Vagina (tissue), 2 donors: Measurements from ENCODE around the gene COL25A1. TPM values are rescaled to one million over a fixed set of nuclear protein-coding genes. Genes with fewer than 3 reads are reported as not detected.

Experiments used
- DNase-seq, 2 donors: peaks; one replicate each; pipeline ENCODE4 v3.0.0-alpha.2; 2017; ENCODE audit errors: extremely low spot score in 2 of 2
- H3K27ac ChIP-seq: fragments of 200-600 bp; sonication (generic); one replicate; pipeline ENCODE4 v1.5.1; 2019
- H3K27me3 ChIP-seq: fragments of 200-600 bp; sonication (generic); one replicate; pipeline ENCODE4 v1.5.1; 2019
- H3K36me3 ChIP-seq, 2 donors: fragments of 200-600 bp; sonication (generic); one replicate each; pipeline ENCODE4 v1.5.1; 2017 to 2019
- H3K4me1 ChIP-seq: fragments of 200-600 bp; sonication (generic); one replicate; pipeline ENCODE4 v1.5.1; 2019
- H3K4me3 ChIP-seq, 2 donors: fragments of 200-600 bp; sonication (generic); 1 replicate in 1 of 2; 2 replicates in 1 of 2; pipeline ENCODE4 v1.5.1; 2016 to 2019
- H3K9me3 ChIP-seq: fragments of 200-600 bp; sonication (generic); one replicate; pipeline ENCODE4 v1.5.1; 2019
- POLR2A ChIP-seq, 2 donors: fragments of 450-650 bp; IDR thresholded peaks; one replicate each; pipeline ENCODE4 v1.6.1; 2017; ENCODE audit warnings: antibody characterized with exemption in 2 of 2, mild to moderate bottlenecking in 2 of 2, moderate library complexity in 2 of 2
- POLR2AphosphoS5 ChIP-seq, 2 donors: sonication (generic); formaldehyde crosslinking; IDR thresholded peaks; one replicate each; pipeline ENCODE4 v1.9.0; 2017; ENCODE audit warnings: antibody characterized with exemption in 2 of 2, mild to moderate bottlenecking in 2 of 2, low read depth in 1 of 2; ENCODE audit not compliant: insufficient read depth in 1 of 2
- intact Hi-C: fragments of 100-400 bp; cut with DNase I; formaldehyde crosslinking; loops from one replicate; pipeline ENCODE4 v1.15.1; 2023
- total RNA-seq: library from RNA; depleted of rRNA; stranded (reverse); fragments of >200 nt; gene quantifications from one replicate; pipeline ENCODE4 v1.2.3, GENCODE V29; 2016
- TF ChIP-seq, protein P1 (sequence below), 3 experiments: fragments of 450-650 bp in 2 of 3; fragments of 200-600 bp in 1 of 3; sonication (generic) in 1 of 3; IDR thresholded peaks; one replicate each; pipeline ENCODE4 v1.5.1; 2017 to 2019; ENCODE audit warnings: antibody characterized with exemption in 3 of 3, mild to moderate bottlenecking in 2 of 3, moderate library complexity in 2 of 3

COL25A1 gene
- total RNA-seq, 1 donor from 2014 or later = 0.49 TPM

DNA sequence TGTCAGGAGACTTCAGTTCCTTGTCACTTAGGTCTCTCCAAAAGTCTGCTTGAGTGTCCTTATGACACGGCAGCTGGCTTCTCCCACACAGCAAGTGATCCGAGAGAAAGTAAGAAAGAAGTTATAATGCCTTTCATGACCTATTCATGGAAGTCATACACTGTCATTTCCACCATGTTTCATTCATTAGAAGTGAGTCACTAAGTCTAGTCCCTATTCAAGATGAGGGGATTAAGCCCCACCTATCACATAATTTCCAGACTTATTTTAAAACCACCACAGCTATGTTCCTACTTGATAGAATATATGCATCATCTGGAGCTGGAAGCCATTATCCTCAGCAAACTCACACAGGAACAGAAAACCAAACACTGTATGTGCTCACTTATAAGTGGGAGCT, 25.2 kb upstream of the COL25A1 start:
- no peak for DNase-seq
- TF ChIP-seq POLR2AphosphoS5 (IDR thresholded peaks at IDR 0.05; ENCODE audit: insufficient read depth in 1 of 2, low read depth in 1 of 2) = no peak
- TF ChIP-seq POLR2A (IDR thresholded peaks at IDR 0.05) = no peak
- TF ChIP-seq, protein P1, sequence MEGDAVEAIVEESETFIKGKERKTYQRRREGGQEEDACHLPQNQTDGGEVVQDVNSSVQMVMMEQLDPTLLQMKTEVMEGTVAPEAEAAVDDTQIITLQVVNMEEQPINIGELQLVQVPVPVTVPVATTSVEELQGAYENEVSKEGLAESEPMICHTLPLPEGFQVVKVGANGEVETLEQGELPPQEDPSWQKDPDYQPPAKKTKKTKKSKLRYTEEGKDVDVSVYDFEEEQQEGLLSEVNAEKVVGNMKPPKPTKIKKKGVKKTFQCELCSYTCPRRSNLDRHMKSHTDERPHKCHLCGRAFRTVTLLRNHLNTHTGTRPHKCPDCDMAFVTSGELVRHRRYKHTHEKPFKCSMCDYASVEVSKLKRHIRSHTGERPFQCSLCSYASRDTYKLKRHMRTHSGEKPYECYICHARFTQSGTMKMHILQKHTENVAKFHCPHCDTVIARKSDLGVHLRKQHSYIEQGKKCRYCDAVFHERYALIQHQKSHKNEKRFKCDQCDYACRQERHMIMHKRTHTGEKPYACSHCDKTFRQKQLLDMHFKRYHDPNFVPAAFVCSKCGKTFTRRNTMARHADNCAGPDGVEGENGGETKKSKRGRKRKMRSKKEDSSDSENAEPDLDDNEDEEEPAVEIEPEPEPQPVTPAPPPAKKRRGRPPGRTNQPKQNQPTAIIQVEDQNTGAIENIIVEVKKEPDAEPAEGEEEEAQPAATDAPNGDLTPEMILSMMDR (IDR thresholded peaks at IDR 0.05) = no peak
- Histone ChIP-seq H3K36me3 (no peaks in the 10 kb centered on the region), H3K9me3 (no peaks in the 10 kb centered on the region), H3K4me3 (no peak overlapping the region), H3K27ac (no peak overlapping the region), H3K27me3 (no peaks in the 10 kb centered on the region), H3K4me1 (no peaks in the 10 kb centered on the region)
- intact Hi-C loops = no loop called here

DNA sequence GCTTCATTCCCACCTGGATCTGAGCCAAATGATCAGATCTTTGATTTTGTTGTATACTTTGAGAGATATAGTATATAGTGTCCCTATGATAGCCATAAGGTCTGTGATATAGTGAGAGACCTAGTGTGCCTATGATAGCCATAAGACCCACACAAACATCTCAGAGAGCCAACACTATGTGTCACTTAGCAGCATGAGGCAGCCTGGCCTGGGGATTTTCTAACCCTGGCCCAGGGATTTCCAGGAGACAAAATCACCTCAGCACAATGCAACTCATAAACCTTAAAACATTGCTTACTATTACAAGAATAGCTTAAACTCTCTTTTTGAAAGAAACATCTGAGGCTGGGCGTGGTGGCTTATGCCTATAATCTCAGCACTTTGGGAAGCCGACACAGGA, 23.2 kb upstream of the COL25A1 start:
- Histone ChIP-seq H3K27ac (no peak overlapping the region), H3K36me3 (no peaks in the 10 kb centered on the region), H3K27me3 (no peaks in the 10 kb centered on the region), H3K4me1 (no peaks in the 10 kb centered on the region), H3K9me3 (no peaks in the 10 kb centered on the region), H3K4me3 (no peak overlapping the region)
- no peak for DNase-seq
- intact Hi-C loops = no loop called here
- TF ChIP-seq POLR2A (IDR thresholded peaks at IDR 0.05) (no peak), POLR2AphosphoS5 (IDR thresholded peaks at IDR 0.05; ENCODE audit: insufficient read depth in 1 of 2, low read depth in 1 of 2) (no peak)
- TF ChIP-seq, protein P1 (IDR thresholded peaks at IDR 0.05) = no peak

DNA sequence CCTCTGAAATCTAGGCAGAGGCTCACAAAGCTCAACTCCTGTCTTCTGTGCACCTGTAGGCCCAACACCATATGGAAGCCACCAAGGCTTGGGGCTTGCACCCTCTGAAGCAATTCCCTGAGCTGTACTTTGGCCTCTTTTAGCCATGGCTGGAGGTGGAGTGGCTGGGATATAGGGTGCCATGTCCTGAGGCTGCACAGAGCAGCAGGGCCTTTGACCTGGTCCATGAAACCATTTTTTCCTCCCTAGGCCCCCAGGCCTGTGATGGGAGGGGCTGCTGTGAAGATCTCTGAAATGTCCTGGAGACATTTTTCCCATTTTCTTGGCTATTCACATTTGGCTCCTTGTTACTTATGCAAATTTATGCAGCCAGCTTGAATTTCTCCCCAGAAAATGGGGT, 20.9 kb upstream of the COL25A1 start:
- Histone ChIP-seq H3K36me3 (no peaks in the 10 kb centered on the region), H3K9me3 (no peaks in the 10 kb centered on the region), H3K27me3 (no peaks in the 10 kb centered on the region), H3K4me1 (no peaks in the 10 kb centered on the region), H3K27ac (no peak overlapping the region), H3K4me3 (no peak overlapping the region)
- TF ChIP-seq POLR2AphosphoS5 (IDR thresholded peaks at IDR 0.05; ENCODE audit: insufficient read depth in 1 of 2, low read depth in 1 of 2) (no peak), POLR2A (IDR thresholded peaks at IDR 0.05) (no peak)
- TF ChIP-seq, protein P1 (IDR thresholded peaks at IDR 0.05) = no peak
- DNase-seq = no peak
- intact Hi-C loops = no loop called here

DNA sequence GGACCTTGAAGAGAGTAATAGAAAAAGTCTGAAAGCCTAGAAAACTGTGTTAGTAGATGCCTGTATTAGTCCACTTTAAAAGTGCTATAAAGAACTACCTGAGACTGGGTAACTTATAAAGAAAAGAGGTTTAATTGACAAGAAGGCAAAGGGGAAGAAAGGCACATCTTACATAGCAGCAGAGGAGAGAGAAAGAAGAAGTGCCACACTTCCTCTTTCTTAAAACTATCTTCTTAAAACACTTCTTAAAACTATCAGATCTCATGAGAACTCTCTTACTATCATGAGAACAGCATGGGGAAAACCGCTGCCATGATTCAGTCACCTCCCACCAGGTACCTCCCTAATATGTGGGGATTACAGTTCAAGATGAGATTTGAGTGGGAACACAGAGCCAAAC, 18.8 kb upstream of the COL25A1 start:
- Histone ChIP-seq H3K4me1 (no peaks in the 10 kb centered on the region), H3K27ac (no peak overlapping the region), H3K27me3 (no peaks in the 10 kb centered on the region), H3K4me3 (no peak overlapping the region), H3K36me3 (no peaks in the 10 kb centered on the region), H3K9me3 (no peaks in the 10 kb centered on the region)
- TF ChIP-seq, protein P1 (IDR thresholded peaks at IDR 0.05) = no peak
- no peak for TF ChIP-seq POLR2A (IDR thresholded peaks at IDR 0.05)
- no peak for TF ChIP-seq POLR2AphosphoS5 (IDR thresholded peaks at IDR 0.05; ENCODE audit: insufficient read depth in 1 of 2, low read depth in 1 of 2)
- intact Hi-C loops = no loop called here
- DNase-seq = no peak

DNA sequence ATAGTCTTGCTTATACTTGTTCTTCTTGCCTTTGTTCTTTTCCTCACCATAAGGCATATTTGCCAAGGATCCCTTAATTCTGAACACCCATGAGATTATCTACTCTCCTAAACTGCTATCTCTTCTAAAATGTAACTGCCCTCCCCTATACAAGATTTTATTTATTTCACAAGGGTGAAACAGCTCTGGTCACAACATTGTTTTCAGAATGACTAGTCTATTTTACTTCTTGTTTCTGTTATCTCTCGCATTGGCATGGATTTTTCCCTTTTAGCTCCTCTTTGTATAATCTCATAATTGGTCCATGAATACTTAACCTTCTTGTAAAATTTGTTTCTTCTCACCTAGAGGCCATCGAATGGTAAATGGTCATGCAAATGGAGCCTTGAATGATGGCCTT, 17.2 kb upstream of the COL25A1 start:
- no peaks in the 10 kb centered on the region for H3K36me3 ChIP-seq
- no peak overlapping the region for H3K4me3 ChIP-seq
- no peaks in the 10 kb centered on the region for H3K27me3 ChIP-seq
- no peaks in the 10 kb centered on the region for H3K4me1 ChIP-seq
- TF ChIP-seq POLR2AphosphoS5 (IDR thresholded peaks at IDR 0.05; ENCODE audit: insufficient read depth in 1 of 2, low read depth in 1 of 2) (no peak), POLR2A (IDR thresholded peaks at IDR 0.05) (no peak)
- TF ChIP-seq, protein P1 (IDR thresholded peaks at IDR 0.05) = no peak
- H3K27ac ChIP-seq = no peak overlapping the region
- DNase-seq = no peak
- intact Hi-C loops = no loop called here
- H3K9me3 ChIP-seq = no peaks in the 10 kb centered on the region
